ENCODE measurements around the gene HEATR5A.

Gene HEATR5A

DNA sequence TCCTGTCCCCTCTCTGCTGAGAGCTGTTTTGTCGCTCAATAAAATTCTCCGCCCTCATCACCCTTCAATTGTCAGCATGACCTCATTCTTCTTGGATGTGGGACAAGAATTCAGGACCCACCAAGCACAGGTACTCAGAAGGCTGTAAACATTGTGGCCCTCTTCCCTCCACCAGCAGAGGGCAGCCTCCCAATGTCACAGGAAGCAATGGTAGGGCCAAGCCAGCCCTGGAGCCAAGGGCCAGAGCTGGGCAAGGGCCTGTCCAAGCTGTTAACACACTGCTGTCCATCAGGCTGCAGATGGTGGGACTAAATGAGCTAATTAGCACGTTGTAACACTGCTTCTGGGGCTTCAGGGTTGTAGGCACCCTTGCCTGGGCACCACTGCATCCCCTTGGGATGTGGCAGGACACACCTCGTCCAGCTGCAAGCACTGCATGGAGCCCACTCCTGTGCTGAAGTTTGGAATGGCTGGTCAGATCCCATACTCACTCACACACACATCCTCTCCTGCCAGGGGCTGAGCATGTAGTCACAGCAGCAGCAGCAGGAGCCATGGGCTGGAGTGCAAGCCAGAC, 150.1 kb downstream of the HEATR5A start:
- H3K27me3 ChIP-seq (ENCODE audit: insufficient read depth, poor library complexity, severe bottlenecking): no peaks in the 10 kb centered on the region
- TF ChIP-seq GABPA (IDR thresholded peaks at IDR 0.05; ENCODE audit: low read depth) (no peak), SPI1 (IDR thresholded peaks at IDR 0.05; ENCODE audit: borderline replicate concordance, low read depth) (no peak), POLR2AphosphoS5 (IDR thresholded peaks at IDR 0.05; ENCODE audit: low read depth) (no peak)
- TF ChIP-seq, protein P1, sequence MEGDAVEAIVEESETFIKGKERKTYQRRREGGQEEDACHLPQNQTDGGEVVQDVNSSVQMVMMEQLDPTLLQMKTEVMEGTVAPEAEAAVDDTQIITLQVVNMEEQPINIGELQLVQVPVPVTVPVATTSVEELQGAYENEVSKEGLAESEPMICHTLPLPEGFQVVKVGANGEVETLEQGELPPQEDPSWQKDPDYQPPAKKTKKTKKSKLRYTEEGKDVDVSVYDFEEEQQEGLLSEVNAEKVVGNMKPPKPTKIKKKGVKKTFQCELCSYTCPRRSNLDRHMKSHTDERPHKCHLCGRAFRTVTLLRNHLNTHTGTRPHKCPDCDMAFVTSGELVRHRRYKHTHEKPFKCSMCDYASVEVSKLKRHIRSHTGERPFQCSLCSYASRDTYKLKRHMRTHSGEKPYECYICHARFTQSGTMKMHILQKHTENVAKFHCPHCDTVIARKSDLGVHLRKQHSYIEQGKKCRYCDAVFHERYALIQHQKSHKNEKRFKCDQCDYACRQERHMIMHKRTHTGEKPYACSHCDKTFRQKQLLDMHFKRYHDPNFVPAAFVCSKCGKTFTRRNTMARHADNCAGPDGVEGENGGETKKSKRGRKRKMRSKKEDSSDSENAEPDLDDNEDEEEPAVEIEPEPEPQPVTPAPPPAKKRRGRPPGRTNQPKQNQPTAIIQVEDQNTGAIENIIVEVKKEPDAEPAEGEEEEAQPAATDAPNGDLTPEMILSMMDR (IDR thresholded peaks at IDR 0.05; ENCODE audit: insufficient read depth, low read length): no peak
- TF ChIP-seq, protein P2, sequence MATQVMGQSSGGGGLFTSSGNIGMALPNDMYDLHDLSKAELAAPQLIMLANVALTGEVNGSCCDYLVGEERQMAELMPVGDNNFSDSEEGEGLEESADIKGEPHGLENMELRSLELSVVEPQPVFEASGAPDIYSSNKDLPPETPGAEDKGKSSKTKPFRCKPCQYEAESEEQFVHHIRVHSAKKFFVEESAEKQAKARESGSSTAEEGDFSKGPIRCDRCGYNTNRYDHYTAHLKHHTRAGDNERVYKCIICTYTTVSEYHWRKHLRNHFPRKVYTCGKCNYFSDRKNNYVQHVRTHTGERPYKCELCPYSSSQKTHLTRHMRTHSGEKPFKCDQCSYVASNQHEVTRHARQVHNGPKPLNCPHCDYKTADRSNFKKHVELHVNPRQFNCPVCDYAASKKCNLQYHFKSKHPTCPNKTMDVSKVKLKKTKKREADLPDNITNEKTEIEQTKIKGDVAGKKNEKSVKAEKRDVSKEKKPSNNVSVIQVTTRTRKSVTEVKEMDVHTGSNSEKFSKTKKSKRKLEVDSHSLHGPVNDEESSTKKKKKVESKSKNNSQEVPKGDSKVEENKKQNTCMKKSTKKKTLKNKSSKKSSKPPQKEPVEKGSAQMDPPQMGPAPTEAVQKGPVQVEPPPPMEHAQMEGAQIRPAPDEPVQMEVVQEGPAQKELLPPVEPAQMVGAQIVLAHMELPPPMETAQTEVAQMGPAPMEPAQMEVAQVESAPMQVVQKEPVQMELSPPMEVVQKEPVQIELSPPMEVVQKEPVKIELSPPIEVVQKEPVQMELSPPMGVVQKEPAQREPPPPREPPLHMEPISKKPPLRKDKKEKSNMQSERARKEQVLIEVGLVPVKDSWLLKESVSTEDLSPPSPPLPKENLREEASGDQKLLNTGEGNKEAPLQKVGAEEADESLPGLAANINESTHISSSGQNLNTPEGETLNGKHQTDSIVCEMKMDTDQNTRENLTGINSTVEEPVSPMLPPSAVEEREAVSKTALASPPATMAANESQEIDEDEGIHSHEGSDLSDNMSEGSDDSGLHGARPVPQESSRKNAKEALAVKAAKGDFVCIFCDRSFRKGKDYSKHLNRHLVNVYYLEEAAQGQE (IDR thresholded peaks at IDR 0.05; ENCODE audit: insufficient replicate concordance, low read depth): no peak
- no peak overlapping the region for H3K27ac ChIP-seq (replicated peaks)
- H3K4me3 ChIP-seq (replicated peaks; ENCODE audit: insufficient read depth, low read length): no peak overlapping the region
- DNase-seq (ENCODE audit: low read depth in 1 of 2, low spot score in 1 of 2): peak in 1 of 2 experiments; percentile 23

DNA sequence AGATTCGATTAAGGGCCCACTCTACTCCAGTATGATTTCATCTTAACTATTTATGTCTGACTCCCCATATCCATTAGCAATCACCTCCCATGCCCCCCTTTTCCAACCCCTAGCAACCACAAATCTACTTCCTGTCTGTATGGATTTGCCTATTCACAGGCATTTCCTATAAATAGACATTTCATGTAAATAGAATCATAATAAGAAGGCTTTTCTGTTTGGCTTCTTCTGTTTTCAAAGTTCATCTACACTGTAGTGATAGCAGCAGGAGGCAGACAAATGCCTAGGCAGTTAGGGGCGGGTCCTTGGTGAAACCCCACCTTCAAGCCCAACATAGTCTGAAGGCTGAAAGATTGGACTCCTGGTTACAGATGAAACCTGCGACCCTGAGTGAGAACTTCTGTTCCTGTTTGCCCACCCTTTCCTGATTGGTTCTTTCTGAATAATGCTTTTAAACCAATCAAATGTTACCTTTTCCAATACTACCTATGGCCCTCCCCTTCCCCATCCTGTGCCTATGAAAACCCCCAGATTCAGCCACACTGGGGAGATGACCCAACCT, 150.6 kb downstream of the HEATR5A start:
- H3K27ac ChIP-seq (replicated peaks): no peak overlapping the region
- H3K27me3 ChIP-seq (ENCODE audit: insufficient read depth, poor library complexity, severe bottlenecking): no peaks in the 10 kb centered on the region
- TF ChIP-seq SPI1 (IDR thresholded peaks at IDR 0.05; ENCODE audit: borderline replicate concordance, low read depth): no peak
- no peak for TF ChIP-seq GABPA (IDR thresholded peaks at IDR 0.05; ENCODE audit: low read depth)
- TF ChIP-seq, protein P2 (IDR thresholded peaks at IDR 0.05; ENCODE audit: insufficient replicate concordance, low read depth): no peak
- TF ChIP-seq, protein P1 (IDR thresholded peaks at IDR 0.05; ENCODE audit: insufficient read depth, low read length): no peak
- no peak for TF ChIP-seq POLR2AphosphoS5 (IDR thresholded peaks at IDR 0.05; ENCODE audit: low read depth)
- H3K4me3 ChIP-seq (replicated peaks; ENCODE audit: insufficient read depth, low read length): no peak overlapping the region
- no peak for DNase-seq (ENCODE audit: low read depth in 1 of 2, low spot score in 1 of 2)

DNA sequence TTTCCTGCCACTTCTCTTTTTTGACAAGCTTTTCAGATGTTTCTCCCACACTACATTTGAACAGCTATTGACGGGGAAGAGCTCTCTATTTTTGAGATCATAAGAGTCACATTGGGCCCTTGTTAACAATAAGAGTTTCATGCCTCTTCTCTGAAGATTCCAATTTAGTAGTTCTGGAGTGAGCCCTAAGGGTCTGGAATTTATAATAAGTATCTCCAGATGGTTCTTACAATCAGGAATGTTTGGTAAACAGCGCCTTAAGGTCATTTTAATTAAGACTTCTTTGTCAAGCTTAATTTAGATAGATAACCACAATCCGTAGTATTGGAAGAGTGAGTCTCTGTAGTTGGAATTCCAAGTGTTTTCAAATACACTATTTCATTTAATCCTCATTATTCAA, 152.1 kb downstream of the HEATR5A start:
- no peak for DNase-seq (ENCODE audit: low read depth in 1 of 2, low spot score in 1 of 2)
- H3K4me3 ChIP-seq (replicated peaks; ENCODE audit: insufficient read depth, low read length): no peak overlapping the region
- no peak overlapping the region for H3K27ac ChIP-seq (replicated peaks)
- no peak for TF ChIP-seq GABPA (IDR thresholded peaks at IDR 0.05; ENCODE audit: low read depth)
- TF ChIP-seq, protein P1 (IDR thresholded peaks at IDR 0.05; ENCODE audit: insufficient read depth, low read length): no peak
- peak; percentile 26; the same call in 1 of the 2 replicates for TF ChIP-seq SPI1 (IDR thresholded peaks at IDR 0.05; ENCODE audit: borderline replicate concordance, low read depth)
- no peak for TF ChIP-seq POLR2AphosphoS5 (IDR thresholded peaks at IDR 0.05; ENCODE audit: low read depth)
- TF ChIP-seq, protein P2 (IDR thresholded peaks at IDR 0.05; ENCODE audit: insufficient replicate concordance, low read depth): no peak
- H3K27me3 ChIP-seq (ENCODE audit: insufficient read depth, poor library complexity, severe bottlenecking): no peaks in the 10 kb centered on the region
